ENCODE results near the gene DUSP5.
"Not testable (repeated sequence)": the region's sequence is repeated elsewhere in the genome, so short reads cannot be mapped to it uniquely, and the experiment has no call there.

Gene DUSP5

DNA sequence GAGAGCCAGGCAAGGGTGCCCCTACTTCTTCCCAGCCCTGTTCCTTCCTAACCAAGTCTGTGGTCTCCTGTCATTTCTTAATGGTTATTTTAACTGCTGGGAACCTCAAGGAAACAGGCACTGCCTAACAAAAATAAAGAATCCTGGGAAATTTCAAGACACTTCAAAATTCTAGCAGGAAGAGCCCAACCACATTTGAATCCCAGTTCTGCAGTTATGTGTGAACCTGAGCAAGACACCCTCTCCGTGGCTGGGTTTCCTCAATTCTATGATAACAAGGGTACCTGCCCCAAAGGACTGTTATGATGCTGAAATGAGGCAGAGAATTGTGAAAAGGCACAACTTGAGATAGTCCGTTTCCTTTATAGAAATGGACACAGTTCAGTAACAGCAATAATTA lies 36.2 kb upstream of the DUSP5 start:
- H3K36me3 ChIP-seq (ENCODE audit: control insufficient read depth, insufficient read depth, low read length), result no peaks in the 10 kb centered on the region
- H3K4me1 ChIP-seq (ENCODE audit: control insufficient read depth, insufficient read depth, low read length, poor library complexity, severe bottlenecking), result peaks cover 18% of the 10 kb centered on the region
- whole genome bisulfite sequencing, 2 experiments (ENCODE audit: insufficient coverage in 2 of 2), result no CpG with 5 or more reads among the region's 2 CpGs
- H3K4me3 ChIP-seq (ENCODE audit: extremely low read depth, insufficient read depth, low read length, poor library complexity, severe bottlenecking), result no peak overlapping the region
- H3K9me3 ChIP-seq (ENCODE audit: control insufficient read depth, low read length), result no peaks in the 10 kb centered on the region
- H3K27ac ChIP-seq (ENCODE audit: low read depth, low read length, severe bottlenecking), result no peak overlapping the region

DNA sequence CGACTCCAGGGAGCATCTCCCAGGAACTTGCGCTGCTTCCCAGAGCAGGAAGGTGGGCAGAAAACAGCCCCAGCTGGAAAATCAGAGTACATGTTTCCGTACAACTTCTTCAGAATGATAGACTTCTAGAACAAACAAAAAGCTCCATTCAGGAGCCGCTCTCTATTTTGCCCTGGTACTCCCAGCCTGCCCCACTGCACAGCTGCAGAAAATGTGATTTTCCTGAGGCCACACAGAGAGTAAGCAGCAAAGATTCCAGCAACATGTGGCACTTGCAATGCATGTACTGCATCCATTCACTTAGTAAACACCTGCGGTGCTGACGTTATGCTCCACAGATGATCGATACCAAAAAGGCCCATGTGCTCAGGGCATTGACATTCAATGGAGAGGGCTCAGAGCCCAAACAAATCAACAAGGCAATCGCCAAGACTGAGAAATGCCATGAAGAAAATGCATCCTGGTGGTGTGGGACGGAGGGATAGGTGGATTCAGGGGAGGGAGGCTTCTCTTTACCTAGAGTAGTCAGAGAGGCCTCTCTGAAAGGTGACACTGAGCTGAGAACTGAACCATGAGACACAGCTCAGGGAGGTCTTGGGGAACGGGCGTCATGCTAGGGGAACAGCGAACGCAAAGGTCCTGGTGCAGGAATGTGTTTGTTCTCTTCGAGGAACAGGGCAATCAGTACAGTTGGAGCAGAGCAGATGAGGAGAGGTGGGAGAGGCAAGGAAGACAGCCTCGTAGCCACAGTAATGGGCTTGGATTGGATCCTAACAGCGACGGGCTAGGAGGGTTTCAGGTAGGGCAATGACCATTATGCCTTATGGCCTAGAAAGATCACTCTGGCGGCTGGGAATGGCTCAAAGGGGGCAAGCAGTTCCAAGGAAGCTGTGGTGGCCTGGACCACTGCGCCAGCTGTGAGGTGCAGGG lies 35.3 kb upstream of the DUSP5 start:
- WGBS, 2 experiments (ENCODE audit: insufficient coverage in 2 of 2), result 93 to 94% methylated on average over 19 of the region's 19 CpGs
- H3K4me3 ChIP-seq (ENCODE audit: extremely low read depth, insufficient read depth, low read length, poor library complexity, severe bottlenecking), result no peak overlapping the region

DNA sequence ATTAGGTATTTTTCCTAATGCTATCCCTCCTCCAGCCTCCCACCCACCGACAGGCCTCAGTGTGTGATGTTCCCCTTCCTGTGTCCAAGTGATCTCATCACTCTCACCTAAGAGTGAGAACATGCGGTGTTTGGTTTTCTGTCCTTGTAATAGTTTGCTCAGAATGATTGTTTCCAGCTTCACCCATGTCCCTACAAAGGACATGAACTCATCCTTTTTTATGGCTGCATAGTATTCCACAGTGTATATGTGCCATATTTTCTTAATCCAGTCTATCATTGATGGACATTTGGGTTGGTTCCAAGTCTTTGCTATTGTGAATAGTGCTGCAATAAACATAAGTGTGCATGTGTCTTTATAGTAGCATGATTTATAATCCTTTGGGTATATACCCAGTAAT lies 29.4 kb upstream of the DUSP5 start:
- H3K27ac ChIP-seq (ENCODE audit: low read depth, low read length, severe bottlenecking); H3K4me1 ChIP-seq (ENCODE audit: control insufficient read depth, insufficient read depth, low read length, poor library complexity, severe bottlenecking); H3K9me3 ChIP-seq (ENCODE audit: control insufficient read depth, low read length); H3K4me3 ChIP-seq (ENCODE audit: extremely low read depth, insufficient read depth, low read length, poor library complexity, severe bottlenecking); H3K36me3 ChIP-seq (ENCODE audit: control insufficient read depth, insufficient read depth, low read length): not testable (repeated sequence)
- 80 to 100% methylated on average over 1 of the region's 2 CpGs for WGBS, 2 experiments (ENCODE audit: insufficient coverage in 2 of 2)

More for the DNA sequence above, 35.3 kb upstream of the DUSP5 start:
- Histone ChIP-seq H3K36me3 (ENCODE audit: control insufficient read depth, insufficient read depth, low read length) (no peaks in the 10 kb centered on the region), H3K27ac (ENCODE audit: low read depth, low read length, severe bottlenecking) (no peak overlapping the region), H3K4me1 (ENCODE audit: control insufficient read depth, insufficient read depth, low read length, poor library complexity, severe bottlenecking) (peaks cover 18% of the 10 kb centered on the region), H3K9me3 (ENCODE audit: control insufficient read depth, low read length) (no peaks in the 10 kb centered on the region)

DNA sequence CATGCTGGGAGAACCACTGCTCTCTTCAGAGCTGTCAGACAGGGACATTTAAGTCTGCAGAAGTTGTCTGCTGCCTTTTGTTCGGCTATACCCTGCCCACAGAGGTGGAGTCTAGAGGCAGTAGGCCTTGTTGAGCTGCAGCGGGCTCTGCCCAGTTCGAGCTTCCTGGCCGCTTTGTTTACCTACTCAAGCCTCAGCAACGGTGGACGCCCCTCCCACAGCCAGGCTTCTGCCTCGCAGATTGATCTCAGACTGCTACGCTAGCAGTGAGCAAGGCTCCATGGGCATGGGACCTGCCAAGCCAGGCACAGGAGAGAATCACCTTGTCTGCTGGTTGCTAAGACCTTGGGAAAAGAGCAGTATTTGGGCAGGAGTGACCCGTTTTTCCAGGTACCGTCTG lies 27.2 kb upstream of the DUSP5 start:
- 87 to 91% methylated on average over 9 to 10 of the region's 10 CpGs for WGBS, 2 experiments (ENCODE audit: insufficient coverage in 2 of 2)
- H3K9me3 ChIP-seq (ENCODE audit: control insufficient read depth, low read length); H3K4me3 ChIP-seq (ENCODE audit: extremely low read depth, insufficient read depth, low read length, poor library complexity, severe bottlenecking); H3K27ac ChIP-seq (ENCODE audit: low read depth, low read length, severe bottlenecking); H3K4me1 ChIP-seq (ENCODE audit: control insufficient read depth, insufficient read depth, low read length, poor library complexity, severe bottlenecking); H3K36me3 ChIP-seq (ENCODE audit: control insufficient read depth, insufficient read depth, low read length): not testable (repeated sequence)

DNA sequence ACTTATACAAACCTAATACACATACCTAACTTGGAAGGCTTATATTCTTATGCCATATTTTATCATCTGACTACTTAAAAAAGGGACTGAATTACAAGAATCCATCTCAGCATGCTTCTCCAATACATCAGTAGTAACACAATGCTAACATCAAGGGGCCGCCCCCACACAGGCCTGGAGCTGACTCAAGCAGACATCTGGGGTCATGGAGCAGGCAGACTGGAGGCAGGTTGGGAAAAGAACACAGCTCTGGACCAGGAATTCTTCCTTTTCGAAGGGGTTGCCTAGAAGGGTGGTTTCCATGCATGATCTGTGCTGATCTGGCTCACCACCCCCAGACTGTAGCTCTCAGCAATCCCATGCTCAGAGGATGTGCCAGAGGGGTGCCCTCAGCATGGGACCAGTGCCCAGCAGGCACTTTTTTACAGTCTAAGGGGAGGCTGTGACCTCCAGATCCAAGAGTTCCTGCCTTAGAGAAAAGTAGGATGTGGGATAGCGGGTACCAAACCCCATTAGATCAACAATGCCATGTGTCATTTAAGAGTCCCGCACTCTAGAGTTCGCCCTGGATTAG lies 26.1 kb upstream of the DUSP5 start:
- WGBS, 2 experiments (ENCODE audit: insufficient coverage in 2 of 2), result 78 to 97% methylated on average over 2 to 3 of the region's 5 CpGs
- Histone ChIP-seq H3K9me3 (ENCODE audit: control insufficient read depth, low read length) (no peaks in the 10 kb centered on the region), H3K4me3 (ENCODE audit: extremely low read depth, insufficient read depth, low read length, poor library complexity, severe bottlenecking) (no peak overlapping the region), H3K4me1 (ENCODE audit: control insufficient read depth, insufficient read depth, low read length, poor library complexity, severe bottlenecking) (peaks cover 9% of the 10 kb centered on the region), H3K27ac (ENCODE audit: low read depth, low read length, severe bottlenecking) (no peak overlapping the region), H3K36me3 (ENCODE audit: control insufficient read depth, insufficient read depth, low read length) (no peaks in the 10 kb centered on the region)

DNA sequence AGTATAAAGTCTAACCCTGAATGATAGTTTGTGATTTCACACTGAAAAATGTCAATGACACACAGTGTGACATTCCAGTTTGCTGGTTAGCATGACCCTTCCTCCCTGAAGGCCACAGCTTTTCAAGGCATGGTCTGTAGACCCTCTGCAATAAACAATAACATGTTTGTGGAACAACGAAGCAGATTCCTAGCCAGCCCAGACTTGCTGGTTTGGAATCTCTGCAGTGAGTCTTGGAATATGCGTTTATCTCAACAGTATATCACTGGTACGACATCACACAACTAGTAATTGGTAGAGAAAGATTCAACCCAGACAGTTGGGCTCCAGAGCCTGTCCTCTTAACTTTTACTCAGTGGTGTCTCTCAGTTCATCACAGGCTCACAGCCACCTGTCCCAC lies 23.7 kb upstream of the DUSP5 start:
- 85 to 94% methylated on average over 2 to 3 of the region's 3 CpGs for WGBS, 2 experiments (ENCODE audit: insufficient coverage in 2 of 2)
- H3K4me3 ChIP-seq (ENCODE audit: extremely low read depth, insufficient read depth, low read length, poor library complexity, severe bottlenecking), result no peak overlapping the region
- no peaks in the 10 kb centered on the region for H3K36me3 ChIP-seq (ENCODE audit: control insufficient read depth, insufficient read depth, low read length)

DNA sequence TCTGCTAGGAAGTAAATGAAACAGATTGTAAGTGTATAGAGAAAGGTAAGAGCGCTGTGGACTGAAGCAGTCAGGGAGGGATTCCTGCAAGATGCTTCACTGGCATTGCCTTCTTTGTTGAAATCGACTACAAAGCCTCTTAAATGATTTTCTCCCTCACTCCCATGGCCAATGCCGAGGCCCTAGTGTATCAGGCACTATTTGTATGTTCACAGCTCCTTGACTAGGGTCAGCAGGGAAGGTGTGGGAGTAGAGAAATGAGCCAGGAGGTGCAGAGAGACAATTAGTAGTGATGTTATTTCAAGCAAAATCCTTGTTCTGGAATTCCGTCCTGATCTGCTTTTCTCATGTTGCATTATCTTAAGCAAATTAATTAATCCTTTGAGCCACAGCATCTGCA lies 22.9 kb upstream of the DUSP5 start:
- WGBS, 2 experiments (ENCODE audit: insufficient coverage in 2 of 2), result 83% methylated on average over 1 of the region's 4 CpGs; no CpG with 5 or more reads in 1 of the 2 experiments
- no peak overlapping the region for H3K4me3 ChIP-seq (ENCODE audit: extremely low read depth, insufficient read depth, low read length, poor library complexity, severe bottlenecking)
- H3K36me3 ChIP-seq (ENCODE audit: control insufficient read depth, insufficient read depth, low read length), result no peaks in the 10 kb centered on the region
- H3K9me3 ChIP-seq (ENCODE audit: control insufficient read depth, low read length), result no peaks in the 10 kb centered on the region
- no peak overlapping the region for H3K27ac ChIP-seq (ENCODE audit: low read depth, low read length, severe bottlenecking)
- peaks cover 9% of the 10 kb centered on the region for H3K4me1 ChIP-seq (ENCODE audit: control insufficient read depth, insufficient read depth, low read length, poor library complexity, severe bottlenecking)

More for the DNA sequence above, 23.7 kb upstream of the DUSP5 start:
- no peaks in the 10 kb centered on the region for H3K9me3 ChIP-seq (ENCODE audit: control insufficient read depth, low read length)
- no peak overlapping the region for H3K27ac ChIP-seq (ENCODE audit: low read depth, low read length, severe bottlenecking)
- peaks cover 9% of the 10 kb centered on the region for H3K4me1 ChIP-seq (ENCODE audit: control insufficient read depth, insufficient read depth, low read length, poor library complexity, severe bottlenecking)

DNA sequence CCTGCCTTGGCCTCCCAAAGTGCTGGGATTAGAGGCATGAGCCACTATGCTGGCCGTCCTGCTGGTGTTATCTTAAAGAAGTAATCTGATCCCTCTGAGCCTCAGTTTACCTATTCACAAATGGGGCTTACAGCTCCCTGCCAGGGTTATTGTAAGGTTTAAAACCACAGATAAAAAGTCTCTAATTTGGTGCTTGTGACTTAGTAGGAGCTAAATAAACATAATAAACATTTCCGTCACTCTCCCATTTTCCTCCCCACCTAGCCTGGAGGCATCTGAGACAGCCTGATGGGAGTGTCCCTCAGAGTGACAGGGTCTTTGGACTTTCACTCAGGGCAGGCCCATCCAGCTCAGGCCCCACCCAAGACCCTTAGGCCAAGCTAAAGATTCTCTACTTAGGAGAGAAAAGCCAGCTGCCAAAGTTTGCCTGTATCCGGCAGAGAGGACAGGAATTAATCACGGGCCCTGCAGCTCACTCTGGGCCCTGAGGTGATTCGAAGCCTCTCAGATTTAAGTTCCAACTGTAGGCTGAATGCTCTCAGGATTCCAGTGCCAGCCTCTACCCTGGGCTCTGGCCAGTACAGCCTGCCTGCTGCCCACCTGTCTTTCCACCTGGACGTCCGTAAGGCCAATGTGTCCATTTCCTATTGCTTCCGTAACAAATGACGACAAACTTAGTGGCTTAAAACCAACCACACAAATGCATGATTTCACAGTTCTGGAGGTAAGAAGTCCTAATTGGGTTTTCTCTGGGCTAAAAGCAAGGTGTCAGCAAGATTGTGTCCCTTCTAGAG lies 21.8 kb upstream of the DUSP5 start:
- H3K27ac ChIP-seq (ENCODE audit: low read depth, low read length, severe bottlenecking), result no peak overlapping the region
- H3K9me3 ChIP-seq (ENCODE audit: control insufficient read depth, low read length), result no peaks in the 10 kb centered on the region
- H3K4me1 ChIP-seq (ENCODE audit: control insufficient read depth, insufficient read depth, low read length, poor library complexity, severe bottlenecking), result peaks cover 9% of the 10 kb centered on the region
- no peak overlapping the region for H3K4me3 ChIP-seq (ENCODE audit: extremely low read depth, insufficient read depth, low read length, poor library complexity, severe bottlenecking)
- H3K36me3 ChIP-seq (ENCODE audit: control insufficient read depth, insufficient read depth, low read length), result no peaks in the 10 kb centered on the region
- WGBS, 2 experiments (ENCODE audit: insufficient coverage in 2 of 2), result 86 to 94% methylated on average over 4 to 7 of the region's 9 CpGs

DNA sequence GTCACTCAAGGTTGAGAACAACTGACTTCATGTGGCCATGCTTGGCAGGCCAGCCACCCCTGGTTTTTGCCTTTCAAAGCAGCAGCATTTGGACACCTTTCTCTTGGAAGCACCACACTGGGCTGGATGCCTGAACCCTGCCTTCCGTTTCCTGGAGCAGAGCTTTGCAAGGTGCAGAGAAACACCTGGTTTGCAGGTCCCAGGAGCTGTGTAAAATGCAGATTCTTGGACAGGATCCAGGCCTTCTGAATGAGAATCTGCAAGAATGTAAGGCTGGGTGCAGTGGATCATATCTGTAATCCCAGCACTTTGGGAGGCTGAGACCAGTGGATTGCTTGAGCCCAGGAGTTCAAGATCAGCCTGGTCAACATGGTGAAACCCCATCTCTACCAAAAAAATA lies 18.0 kb upstream of the DUSP5 start:
- no peak overlapping the region for H3K4me3 ChIP-seq (ENCODE audit: extremely low read depth, insufficient read depth, low read length, poor library complexity, severe bottlenecking)
- H3K9me3 ChIP-seq (ENCODE audit: control insufficient read depth, low read length), result no peaks in the 10 kb centered on the region
- WGBS, 2 experiments (ENCODE audit: insufficient coverage in 2 of 2), result 92 to 100% methylated on average over 1 of the region's 1 CpG
- H3K36me3 ChIP-seq (ENCODE audit: control insufficient read depth, insufficient read depth, low read length), result no peaks in the 10 kb centered on the region
- no peak overlapping the region for H3K27ac ChIP-seq (ENCODE audit: low read depth, low read length, severe bottlenecking)
- peaks cover 17% of the 10 kb centered on the region for H3K4me1 ChIP-seq (ENCODE audit: control insufficient read depth, insufficient read depth, low read length, poor library complexity, severe bottlenecking)

DNA sequence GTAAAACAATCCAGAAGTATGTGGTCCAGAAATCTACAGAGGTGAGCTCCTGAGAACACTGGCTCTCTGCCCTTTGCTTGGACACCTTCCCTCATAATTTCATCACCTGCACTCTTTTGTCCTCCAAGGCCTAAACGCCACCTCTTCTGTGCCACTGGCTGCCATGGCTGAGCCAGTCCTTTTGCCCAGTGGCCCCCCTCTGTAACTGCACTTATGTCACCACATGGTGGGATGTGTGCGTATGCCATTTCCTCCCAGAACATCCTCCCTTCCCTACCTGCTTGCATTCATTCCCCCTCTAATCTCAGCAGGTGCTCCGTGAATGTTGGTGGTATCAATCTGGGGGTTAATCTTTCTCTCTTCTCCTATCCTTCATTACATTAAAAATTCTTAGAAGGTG lies 17.3 kb upstream of the DUSP5 start:
- 96 to 100% methylated on average over 1 to 2 of the region's 3 CpGs for WGBS, 2 experiments (ENCODE audit: insufficient coverage in 2 of 2)
- Histone ChIP-seq H3K27ac (ENCODE audit: low read depth, low read length, severe bottlenecking) (no peak overlapping the region), H3K4me1 (ENCODE audit: control insufficient read depth, insufficient read depth, low read length, poor library complexity, severe bottlenecking) (peaks cover 15% of the 10 kb centered on the region), H3K36me3 (ENCODE audit: control insufficient read depth, insufficient read depth, low read length) (no peaks in the 10 kb centered on the region), H3K9me3 (ENCODE audit: control insufficient read depth, low read length) (no peaks in the 10 kb centered on the region), H3K4me3 (ENCODE audit: extremely low read depth, insufficient read depth, low read length, poor library complexity, severe bottlenecking) (no peak overlapping the region)
